ENCODE results near the gene ATP8B3.
"Not testable (repeated sequence)": the region's sequence is repeated elsewhere in the genome, so short reads cannot be mapped to it uniquely, and the experiment has no call there.

The ATP8B3 gene

GRCh38 chr19:1765904-1766799, 45.9 kb downstream of the ATP8B3 start:
- DNase-seq, result no peak

DNA sequence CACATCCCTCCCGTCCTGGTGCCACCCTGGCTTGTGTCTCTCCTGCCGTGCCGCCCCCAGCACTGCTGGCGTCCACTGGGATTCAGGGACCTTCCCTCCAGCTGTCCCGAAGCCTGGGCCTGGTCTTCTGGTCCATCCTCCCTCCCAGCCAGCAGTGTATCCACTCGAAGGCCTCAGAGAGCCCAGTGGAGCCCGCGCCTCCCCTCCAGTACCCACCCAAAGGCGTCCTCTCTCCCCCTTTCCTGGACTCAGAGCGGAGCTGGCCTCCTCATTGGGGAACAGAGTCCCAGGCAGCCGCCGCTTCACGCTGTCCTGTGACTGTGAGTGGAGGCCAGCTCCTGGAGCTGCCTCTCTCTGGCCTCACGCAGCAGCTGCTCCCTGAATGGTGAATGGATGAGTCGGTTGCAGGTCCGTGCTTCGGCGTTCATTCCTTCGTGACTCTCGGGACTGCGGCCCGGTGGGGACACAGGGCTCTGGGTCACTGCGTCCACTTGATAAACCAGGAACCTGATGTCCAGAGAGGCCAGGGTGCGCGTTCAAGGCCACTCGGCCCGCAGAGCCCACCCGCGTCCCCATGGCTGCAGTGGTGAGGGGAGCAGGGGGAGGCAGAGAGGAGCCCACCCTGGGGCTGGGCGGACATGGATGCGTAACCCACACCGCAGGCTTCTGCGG, 46.7 kb downstream of the ATP8B3 start:
- no peak for DNase-seq

- no peak for DNase-seq
Measured at GRCh38 chr19:1764729-1765128, 47.3 kb downstream of the ATP8B3 start.

- DNase-seq, result no peak
Measured at GRCh38 chr19:1763648-1764639, 48.1 kb downstream of the ATP8B3 start.

DNA sequence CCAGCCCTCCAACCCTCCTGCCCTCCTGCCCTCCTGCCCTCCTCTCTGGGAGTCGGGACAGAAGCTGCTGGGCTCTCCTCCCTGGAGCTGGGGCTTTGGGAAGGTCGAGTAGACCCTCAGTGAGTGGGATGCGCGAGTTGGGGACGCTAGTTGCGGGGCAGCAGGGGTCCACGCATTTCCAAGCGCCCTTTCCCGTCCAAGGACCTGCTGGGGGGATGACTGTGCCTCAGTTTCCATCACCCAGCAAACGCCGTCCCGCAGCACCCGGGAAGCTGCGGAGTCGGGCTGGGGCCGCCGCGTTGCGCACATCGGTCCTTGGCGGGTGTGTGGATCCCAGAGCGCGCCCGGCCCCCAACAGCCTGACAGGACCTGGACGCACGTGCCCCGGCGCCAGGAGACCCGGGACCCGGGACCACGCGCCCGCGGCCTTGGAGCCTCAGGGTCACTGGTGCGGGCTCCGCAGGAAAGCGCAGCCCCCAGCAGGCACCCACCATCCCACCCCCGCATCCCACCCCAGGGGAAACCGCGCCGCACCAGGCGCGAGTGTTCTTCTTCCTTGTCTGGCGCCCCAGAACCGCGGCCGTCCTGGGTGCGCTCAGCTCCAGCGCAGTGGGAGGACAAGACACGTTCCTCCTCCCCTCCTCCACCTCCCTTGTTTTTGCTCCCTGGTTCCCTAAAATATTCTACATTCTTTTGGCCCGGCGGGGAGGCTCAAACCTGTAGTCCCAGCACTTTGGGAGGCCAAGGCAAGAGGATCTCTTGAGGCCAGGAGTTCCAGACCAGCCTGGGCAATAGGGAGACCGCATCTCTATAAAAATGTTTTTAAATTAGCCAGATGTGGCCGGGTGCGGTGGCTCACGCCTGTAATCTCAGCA, 49.6 kb downstream of the ATP8B3 start:
- DNase-seq, result no peak

DNA sequence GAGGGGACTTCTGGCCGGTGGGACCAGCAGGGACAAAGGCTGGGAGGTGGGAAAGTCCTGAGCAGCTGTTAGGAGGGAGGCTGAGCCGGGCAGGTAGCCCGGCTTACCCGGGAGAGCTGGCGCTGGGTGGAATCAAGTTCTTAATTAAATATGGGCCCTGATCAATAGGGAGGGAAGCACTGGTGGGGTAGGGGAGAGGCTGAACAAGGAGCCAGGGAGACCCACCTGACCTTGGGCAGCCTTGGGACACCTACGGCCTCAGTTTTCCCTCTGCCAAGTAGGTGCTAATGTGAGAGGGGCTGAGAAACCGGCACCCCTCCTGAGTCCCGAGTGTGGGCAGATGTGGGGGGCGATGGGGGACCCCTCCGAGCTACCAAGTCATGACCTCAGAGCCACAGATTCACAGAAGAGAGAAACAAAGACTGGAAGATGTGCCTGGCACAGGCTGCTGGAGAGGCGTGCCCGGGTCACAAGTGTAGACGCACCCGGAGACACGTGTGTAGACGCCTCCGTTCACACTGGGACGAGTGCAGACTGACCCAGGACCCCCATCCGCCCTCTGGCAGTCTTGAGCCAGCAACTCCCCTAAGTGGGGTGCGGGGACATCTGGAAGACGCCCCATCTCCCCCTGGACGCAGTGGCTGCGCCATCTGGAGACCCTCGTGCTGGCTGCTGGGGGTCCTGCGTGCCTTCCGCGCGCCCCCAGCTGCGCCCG, 50.4 kb downstream of the ATP8B3 start:
- DNase-seq, result no peak

DNA sequence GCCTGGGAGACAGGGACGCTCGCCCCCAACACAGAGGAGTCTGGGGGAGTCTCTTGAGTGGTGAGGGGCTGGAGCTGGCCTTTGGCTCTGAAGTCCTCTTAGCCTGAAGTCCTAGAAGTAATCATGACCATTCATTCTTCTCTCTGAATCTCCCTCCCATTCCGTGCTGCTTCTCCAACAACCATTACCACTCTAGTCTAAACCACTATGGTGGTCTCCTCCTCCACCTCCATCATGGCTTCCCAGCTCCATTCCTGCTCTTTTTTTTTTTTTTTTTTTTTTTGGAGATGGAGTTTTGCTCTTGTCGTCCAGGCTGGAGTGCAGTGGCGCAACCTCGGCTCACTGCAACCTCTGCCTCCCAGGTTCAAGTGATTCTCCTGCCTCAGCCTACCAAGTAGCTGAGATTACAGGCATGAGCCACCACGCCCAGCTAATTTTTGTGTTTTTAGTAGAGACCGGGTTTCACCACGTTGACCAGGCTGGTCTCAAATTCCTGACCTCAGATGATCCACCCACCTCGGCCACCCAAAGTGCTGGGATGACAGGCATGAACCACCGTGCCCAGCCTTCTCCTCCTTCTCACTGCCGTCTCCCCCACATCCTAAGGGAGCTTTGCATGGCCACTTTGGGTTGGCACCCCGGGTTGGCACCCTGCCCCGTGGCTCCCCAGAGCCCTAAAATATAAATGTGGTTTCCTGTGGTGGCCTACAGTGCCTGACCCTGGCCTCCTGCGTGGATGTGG, 51.1 kb downstream of the ATP8B3 start:
- DNase-seq, result not testable (repeated sequence)

GRCh38 chr19:1760020-1760419, 52.1 kb downstream of the ATP8B3 start:
- DNase-seq, result no peak

GRCh38 chr19:1758959-1759903, 52.8 kb downstream of the ATP8B3 start:
- no peak for DNase-seq

DNA sequence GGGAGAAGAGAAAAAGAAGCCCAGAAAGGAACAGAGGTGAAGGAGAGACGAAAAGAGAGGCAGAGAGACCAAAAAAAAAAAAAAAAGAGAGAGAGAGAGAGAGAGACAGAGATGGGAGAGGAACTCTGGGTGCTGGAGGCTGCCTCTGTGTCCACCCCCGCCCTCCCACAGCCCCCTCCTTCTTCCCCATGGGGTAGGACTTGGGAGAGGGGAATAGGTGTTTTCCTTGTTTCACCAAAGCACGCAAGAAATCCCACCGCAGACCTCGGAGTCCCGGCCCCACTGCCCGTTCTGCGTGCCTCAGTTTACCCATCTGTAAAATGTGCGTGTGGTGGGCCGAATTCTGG, 53.9 kb downstream of the ATP8B3 start:
- no peak for DNase-seq

GRCh38 chr19:1757468-1758230, 54.4 kb downstream of the ATP8B3 start:
- no peak for DNase-seq

GRCh38 chr19:1756705-1757465, 55.2 kb downstream of the ATP8B3 start:
- DNase-seq, result no peak

- DNase-seq, result no peak
Measured at GRCh38 chr19:1756264-1756663, 55.8 kb downstream of the ATP8B3 start.

DNA sequence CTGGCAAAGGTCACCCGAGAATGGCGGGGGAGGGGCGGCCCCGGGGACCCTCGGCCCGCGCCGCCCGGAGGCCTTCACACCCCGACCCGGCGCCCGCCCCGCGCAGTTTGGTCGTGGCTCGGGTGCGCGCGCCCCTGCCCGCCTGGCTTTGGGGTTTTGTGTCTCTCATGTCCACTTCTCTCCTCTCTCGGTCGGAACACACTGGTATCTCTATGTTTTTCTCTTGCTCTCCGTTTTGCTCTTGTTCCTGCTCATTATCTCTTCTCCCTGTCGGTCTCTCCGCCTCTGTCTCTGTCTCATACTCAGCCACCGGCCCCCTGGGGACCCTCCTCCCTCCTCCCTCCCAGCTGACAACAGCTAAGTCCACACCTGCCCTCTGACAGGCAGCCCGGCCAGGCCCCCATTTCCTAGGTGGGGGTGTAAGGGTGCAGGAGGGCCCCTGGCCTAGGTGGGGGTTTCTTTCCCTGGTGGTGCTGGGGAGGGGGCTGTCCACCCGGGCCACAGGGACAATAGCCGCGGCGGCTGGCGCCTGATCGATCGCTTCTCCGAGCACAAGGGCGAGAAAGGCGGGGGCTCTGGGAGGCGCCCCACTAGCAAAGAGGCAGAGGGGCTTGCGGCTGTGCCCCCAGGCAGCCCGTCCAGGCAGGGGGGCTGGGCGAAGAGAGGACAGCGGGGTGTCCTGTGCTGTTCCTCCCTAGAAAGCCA, 56.5 kb downstream of the ATP8B3 start:
- no peak for DNase-seq

GRCh38 chr19:1754636-1755466, 57.2 kb downstream of the ATP8B3 start:
- DNase-seq, result no peak

DNA sequence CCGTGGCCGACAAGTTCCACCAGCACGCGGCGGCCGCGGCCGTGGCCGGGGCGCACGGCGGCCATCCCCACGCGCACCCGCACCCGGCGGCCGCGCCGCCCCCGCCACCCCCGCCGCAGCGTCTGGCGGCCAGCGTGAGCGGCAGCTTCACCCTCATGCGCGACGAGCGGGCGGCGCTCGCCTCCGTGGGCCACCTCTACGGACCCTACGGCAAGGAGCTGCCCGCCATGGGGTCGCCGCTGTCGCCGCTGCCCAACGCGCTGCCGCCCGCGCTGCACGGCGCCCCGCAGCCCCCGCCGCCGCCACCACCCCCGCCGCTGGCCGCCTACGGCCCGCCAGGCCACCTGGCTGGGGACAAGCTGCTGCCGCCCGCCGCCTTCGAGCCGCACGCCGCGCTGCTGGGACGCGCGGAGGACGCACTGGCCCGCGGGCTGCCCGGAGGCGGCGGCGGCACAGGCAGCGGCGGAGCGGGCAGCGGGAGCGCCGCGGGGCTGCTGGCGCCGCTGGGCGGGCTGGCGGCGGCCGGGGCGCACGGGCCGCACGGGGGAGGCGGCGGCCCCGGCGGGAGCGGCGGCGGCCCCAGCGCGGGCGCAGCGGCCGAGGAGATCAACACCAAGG, 57.9 kb downstream of the ATP8B3 start:
- DNase-seq, result no peak

All from activated CD8-positive, alpha-beta memory T cell treated with anti-CD3 and anti-CD28 coated beads, Interleukin-2, amount 50 U/mL, for 4 hours (primary cell).